Epithelial cell of proximal tubule (primary cell): ENCODE results near the gene KCNG2. TPM values are rescaled to one million over a fixed set of nuclear protein-coding genes. Genes with fewer than 3 reads are reported as not detected.

Experiments used
- DNase-seq: peaks from one replicate; pipeline ENCODE4 v3.0.0-alpha.2; 2011; ENCODE audit warnings: low read depth
- H3K4me3 ChIP-seq: 2 replicates; pipeline ENCODE4 v1.5.1; 2011; ENCODE audit warnings: low read depth, mild to moderate bottlenecking, low read length
- total RNA-seq: library from RNA; depleted of rRNA; stranded (reverse); fragments of >200 nt; gene quantifications from 2 replicates; pipeline ENCODE4 v1.2.3, GENCODE V29; 2015
- TF ChIP-seq, protein P1 (sequence below): conservative IDR thresholded peaks from 2 replicates; pipeline ENCODE4 v1.5.1; 2012; ENCODE audit warnings: low read depth, mild to moderate bottlenecking, low read length

KCNG2 gene
- total RNA-seq, 1 donor from 2014 or later: not detected

DNA sequence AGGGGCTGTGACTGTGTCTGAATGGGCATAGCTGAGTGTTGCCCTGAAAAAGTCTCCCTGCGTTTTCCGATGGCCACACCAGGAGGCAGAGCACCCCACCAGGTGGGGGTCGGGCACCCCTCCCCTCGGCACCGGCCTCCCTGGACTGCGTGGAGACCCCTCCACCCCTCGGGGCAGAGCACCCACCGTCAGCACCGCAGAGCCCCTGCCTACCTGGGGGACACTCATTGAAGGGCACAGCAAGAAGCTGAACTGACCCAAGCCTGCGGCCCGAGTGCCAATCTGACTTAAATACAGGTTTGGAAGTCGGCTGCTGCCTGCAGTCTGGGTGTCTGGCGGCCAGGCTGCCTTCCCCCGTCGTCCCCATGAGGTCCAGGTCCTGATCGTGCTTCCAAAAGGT lies 69.9 kb downstream of the KCNG2 start:
- H3K4me3 ChIP-seq: no peak overlapping the region
- no peak for DNase-seq
- TF ChIP-seq, protein P1, sequence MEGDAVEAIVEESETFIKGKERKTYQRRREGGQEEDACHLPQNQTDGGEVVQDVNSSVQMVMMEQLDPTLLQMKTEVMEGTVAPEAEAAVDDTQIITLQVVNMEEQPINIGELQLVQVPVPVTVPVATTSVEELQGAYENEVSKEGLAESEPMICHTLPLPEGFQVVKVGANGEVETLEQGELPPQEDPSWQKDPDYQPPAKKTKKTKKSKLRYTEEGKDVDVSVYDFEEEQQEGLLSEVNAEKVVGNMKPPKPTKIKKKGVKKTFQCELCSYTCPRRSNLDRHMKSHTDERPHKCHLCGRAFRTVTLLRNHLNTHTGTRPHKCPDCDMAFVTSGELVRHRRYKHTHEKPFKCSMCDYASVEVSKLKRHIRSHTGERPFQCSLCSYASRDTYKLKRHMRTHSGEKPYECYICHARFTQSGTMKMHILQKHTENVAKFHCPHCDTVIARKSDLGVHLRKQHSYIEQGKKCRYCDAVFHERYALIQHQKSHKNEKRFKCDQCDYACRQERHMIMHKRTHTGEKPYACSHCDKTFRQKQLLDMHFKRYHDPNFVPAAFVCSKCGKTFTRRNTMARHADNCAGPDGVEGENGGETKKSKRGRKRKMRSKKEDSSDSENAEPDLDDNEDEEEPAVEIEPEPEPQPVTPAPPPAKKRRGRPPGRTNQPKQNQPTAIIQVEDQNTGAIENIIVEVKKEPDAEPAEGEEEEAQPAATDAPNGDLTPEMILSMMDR: no peak

GRCh38 chr18:79868168-79868784 lies 70.5 kb downstream of the KCNG2 start:
- no peak overlapping the region for H3K4me3 ChIP-seq
- DNase-seq: no peak
- TF ChIP-seq, protein P1: no peak

DNA sequence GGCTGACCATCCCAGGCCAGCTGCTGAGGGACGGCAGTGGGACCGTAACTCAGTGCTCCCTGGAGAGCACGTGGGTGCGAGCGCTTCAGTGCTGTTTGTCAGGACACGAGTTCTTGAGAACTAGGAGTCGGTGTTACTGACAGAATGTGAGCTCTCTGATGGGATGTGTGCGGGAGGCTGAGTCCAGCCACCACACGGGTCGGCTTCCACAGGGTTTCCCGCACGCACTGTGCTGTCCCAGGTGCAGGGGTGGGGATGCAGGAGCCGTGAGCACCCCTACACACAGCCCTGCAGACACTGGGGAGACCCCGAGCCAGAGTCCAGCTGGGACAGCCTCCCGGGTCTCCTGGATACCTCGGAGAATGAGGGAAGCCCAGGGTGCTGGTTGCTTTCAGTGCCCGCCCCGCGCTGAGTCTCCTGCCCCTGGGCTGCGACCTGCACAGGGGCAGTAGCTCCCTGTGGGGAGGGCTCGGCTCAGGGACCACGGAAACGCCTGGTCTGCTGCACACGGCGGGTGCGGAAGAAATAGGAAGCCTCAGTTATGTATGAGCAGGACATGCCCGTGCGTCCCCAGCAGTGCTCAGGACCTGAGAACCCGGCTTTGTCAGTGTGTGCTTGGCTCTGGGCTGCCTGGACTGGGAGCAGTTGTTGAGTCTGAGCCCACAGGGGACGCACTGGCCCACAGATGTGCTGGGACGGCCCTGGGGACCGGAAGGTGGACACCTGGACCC lies 71.2 kb downstream of the KCNG2 start:
- H3K4me3 ChIP-seq: no peak overlapping the region
- DNase-seq: no peak
- TF ChIP-seq, protein P1: no peak

DNA sequence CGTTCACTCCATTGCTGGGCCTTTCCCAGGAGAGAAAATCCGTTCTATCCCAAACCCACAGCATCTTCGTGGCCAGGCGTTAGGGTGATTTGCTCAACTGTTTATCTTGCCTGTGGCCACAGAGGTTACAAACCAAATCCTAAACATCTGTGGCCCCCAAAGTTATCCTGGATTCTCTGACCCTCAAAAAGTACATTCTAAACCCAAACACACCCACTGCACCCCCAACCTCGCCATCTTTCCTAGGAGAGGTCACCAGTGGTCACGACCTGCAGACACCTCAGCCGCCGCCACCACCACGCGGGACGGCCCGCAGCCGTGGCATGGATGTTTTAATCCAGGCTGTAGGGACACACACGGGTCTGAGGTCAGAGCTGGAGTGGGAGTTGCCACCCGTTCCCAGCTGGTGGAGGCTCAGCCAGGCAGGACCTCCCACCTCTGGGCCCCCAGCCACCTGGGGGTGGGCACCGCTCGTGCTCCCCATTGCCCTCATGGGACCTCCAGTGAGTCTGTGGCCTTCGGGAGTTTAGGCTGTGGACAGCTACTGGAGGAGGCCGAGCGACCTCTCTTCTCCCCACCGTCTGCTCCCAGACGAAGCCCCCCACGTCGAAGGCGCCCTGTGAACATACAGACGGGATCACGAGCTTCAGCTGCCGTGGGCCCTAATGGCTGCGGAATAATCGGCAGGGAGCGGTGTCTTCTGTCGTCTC lies 72.0 kb downstream of the KCNG2 start:
- TF ChIP-seq, protein P1: no peak
- H3K4me3 ChIP-seq: no peak overlapping the region
- no peak for DNase-seq

DNA sequence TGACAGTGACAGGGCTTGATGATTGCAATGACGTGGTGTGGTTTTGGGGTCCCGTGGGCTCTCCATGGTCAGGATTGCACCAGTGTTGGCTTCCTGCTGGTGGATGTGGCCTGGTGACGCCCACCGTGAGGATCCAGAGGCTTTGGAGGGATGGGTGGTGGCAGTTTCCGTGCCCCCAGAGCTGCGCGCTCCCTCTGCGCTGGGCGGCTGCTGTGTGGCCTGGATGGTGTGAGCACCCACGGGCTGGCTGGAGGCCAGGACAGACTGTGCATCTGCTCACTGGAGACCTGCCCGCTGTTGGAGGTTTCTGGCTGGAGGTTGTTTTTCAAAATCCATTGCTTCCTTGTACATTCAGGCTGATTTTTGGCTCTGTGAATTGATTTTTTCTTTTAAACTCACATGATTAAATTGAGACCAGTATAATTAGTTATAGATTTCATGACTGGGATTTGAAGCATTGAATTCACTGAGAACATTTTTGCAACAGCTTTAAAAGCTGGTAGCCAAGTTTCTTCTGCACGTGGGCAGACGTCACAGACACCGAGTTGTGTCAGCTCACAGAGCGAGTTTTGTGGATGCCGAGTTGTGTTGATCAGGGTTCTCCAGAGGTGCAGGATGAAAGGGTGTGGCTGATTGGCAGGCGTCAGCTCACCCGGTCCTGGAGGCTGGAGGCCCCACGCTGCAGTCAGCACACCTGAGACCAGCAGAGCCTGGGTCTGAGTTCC lies 72.7 kb downstream of the KCNG2 start:
- H3K4me3 ChIP-seq: no peak overlapping the region
- TF ChIP-seq, protein P1: no peak
- DNase-seq: no peak

DNA sequence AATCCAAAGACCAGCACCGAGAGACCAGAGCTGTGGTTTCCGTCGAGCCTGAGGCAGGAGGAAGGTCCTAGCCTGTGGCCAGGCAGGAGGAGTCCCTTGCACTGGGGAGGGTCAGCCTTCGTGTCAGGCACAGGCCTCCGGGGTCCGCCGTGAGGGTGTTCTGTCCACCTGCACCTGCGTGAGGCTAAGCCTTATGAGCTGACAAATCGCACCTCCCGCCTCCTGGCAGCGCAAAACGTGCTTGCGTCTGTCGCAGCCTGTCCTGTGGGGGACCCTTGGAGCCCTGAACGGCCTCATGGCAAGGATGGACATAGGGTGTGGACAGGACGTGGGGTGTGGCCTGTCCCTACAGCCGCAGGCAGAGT lies 73.3 kb downstream of the KCNG2 start:
- TF ChIP-seq, protein P1: no peak
- no peak overlapping the region for H3K4me3 ChIP-seq
- no peak for DNase-seq
